ENCODE results near the gene RIC8B.

- TF ChIP-seq TAF1 (IDR thresholded peaks at IDR 0.05; ENCODE audit: borderline replicate concordance, insufficient read depth, low read length) (no peak), POLR2AphosphoS5 (IDR thresholded peaks at IDR 0.05; ENCODE audit: low read depth, low read length) (no peak), REST (IDR thresholded peaks at IDR 0.05; ENCODE audit: insufficient read depth in 1 of 2, low read depth in 2 of 2, low read length in 2 of 2) (no peak), FOXP2 (optimal IDR thresholded peaks at IDR 0.05; ENCODE audit: borderline replicate concordance, extremely low read depth, extremely low read length, insufficient read depth) (no peak), SIN3A (IDR thresholded peaks at IDR 0.05; ENCODE audit: borderline replicate concordance, insufficient read depth, low read length) (no peak)
These were observed 88.7 kb downstream of the RIC8B start for GRCh38 chr12:106863189-106863588.
